ENCODE data around the gene SERTM1. TPM values are rescaled to one million over a fixed set of nuclear protein-coding genes. Genes with fewer than 3 reads are reported as not detected.
A peak's percentile ranks its signal among the peaks of the same experiment; 100 is the strongest.

SERTM1 gene
- total RNA-seq = under 1 TPM in 1 of 4 donors, not detected in 3; 0.13 TPM

DNA sequence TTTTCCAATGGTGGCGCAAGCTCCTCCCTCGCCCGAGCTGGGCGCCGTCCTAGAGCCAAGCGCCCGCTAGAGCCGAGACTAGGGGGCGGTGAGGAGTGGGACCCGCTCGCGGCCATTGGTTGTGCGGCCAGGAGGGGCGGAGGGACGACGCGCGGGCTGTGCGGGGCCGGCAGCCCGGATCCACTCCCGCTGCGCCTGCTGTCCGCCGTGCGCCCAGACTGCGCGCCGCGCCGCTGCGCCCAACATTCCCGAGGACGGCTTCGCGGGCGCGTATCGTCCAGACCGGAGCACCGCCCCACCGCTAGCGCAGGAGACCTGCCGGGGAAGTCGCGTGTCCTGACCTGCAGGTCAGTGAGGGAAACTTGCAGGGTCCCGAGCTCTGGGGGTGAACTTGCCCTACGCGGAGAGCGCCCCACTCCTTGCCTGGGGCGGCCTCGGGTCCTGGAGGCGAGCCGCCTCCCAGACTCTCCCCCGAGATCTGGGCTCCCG is at the start of gene SERTM1:
Gene SERTM1 (plus strand): TSS at position 183 of the 489 bp plus-strand sequence. CDS start 21,059 bp downstream, outside the sequence.
- Histone ChIP-seq H3K9me3 (no peaks in the 10 kb centered on the region), H3K27ac (no peak within 1 kb of the TSS), H3K4me1 (peaks cover 0 to 10% (median 0%) of the 10 kb centered on the region in 3 donors), H3K36me3 (no peaks in the 10 kb centered on the region), H3K4me3 (peak within 1 kb of the TSS in 1 of 2 donors; percentile 31), H3K27me3 (peaks cover 46% of the 10 kb centered on the region)
- peak; percentile 34 for ATAC-seq
- WGBS, 2 donors (ENCODE audit: low coverage in 1 of 2) = no CpG with 5 or more reads among the region's 56 CpGs
- TF ChIP-seq POLR2AphosphoS5 (IDR thresholded peaks at IDR 0.05) = no peak
- no peak for TF ChIP-seq POLR2A (IDR thresholded peaks at IDR 0.05)
- TF ChIP-seq, protein P1, sequence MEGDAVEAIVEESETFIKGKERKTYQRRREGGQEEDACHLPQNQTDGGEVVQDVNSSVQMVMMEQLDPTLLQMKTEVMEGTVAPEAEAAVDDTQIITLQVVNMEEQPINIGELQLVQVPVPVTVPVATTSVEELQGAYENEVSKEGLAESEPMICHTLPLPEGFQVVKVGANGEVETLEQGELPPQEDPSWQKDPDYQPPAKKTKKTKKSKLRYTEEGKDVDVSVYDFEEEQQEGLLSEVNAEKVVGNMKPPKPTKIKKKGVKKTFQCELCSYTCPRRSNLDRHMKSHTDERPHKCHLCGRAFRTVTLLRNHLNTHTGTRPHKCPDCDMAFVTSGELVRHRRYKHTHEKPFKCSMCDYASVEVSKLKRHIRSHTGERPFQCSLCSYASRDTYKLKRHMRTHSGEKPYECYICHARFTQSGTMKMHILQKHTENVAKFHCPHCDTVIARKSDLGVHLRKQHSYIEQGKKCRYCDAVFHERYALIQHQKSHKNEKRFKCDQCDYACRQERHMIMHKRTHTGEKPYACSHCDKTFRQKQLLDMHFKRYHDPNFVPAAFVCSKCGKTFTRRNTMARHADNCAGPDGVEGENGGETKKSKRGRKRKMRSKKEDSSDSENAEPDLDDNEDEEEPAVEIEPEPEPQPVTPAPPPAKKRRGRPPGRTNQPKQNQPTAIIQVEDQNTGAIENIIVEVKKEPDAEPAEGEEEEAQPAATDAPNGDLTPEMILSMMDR (IDR thresholded peaks at IDR 0.05) = no peak
- no peak for TF ChIP-seq EP300 (IDR thresholded peaks at IDR 0.05)

DNA sequence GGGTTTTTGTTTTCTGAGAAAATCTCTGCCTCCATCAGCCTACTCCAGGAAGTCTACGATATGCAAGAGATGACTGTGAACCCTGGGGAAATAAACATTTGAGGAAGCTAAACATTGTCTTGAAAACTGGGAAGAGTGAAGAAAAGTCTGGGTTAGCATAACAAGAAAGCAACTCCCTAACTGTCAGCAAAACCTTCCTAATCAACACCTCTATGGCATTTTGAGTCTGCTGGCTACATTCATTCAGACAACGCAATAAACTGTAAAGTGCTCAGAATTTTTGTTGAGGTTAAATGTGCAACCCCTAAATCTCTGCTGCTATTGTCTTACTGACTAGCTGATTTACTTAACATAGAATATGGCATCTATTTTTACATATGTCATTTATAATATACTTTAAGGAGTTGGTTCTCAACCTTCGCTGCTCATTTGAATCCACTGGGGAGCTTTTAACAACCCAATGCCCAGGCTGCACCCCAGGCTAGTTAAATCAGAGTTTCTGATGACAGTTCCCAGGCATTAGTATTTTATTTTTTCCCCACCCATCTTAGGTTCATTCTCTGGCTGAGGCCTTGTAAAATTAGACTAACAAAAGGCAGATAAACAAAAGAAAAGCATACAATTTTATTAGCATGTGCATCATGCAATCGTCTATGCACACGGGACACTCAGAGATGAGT is 45.3 kb upstream of the SERTM1 start:
- H3K27ac ChIP-seq = no peak overlapping the region
- H3K4me1 ChIP-seq = no peaks in the 10 kb centered on the region
- TF ChIP-seq EP300 (IDR thresholded peaks at IDR 0.05) (no peak), POLR2AphosphoS5 (IDR thresholded peaks at IDR 0.05) (no peak), POLR2A (IDR thresholded peaks at IDR 0.05) (no peak)
- TF ChIP-seq, protein P1 (IDR thresholded peaks at IDR 0.05) = no peak
- 71 to 77% methylated on average over 2 to 5 of the region's 5 CpGs for WGBS, 2 donors (ENCODE audit: low coverage in 1 of 2)
- no peak for ATAC-seq
- H3K9me3 ChIP-seq = no peaks in the 10 kb centered on the region
- no peaks in the 10 kb centered on the region for H3K36me3 ChIP-seq
- no peaks in the 10 kb centered on the region for H3K27me3 ChIP-seq
- H3K4me3 ChIP-seq = no peak overlapping the region

DNA sequence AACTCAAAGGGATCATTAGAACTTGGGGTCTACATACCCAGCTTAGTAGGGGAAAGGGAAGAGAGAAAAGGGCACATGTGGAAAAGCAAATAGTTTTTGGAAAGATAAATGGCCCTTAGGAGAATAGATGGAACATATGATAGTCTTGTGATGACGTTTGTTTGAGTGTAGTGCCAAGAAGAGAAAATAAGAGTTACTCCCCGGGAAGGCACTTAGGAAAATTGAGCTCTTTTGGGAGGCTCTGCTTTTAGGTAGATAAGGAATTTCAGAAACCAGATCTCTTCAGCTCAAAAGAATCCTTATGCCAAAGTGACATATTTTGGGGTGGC is 44.8 kb upstream of the SERTM1 start:
- TF ChIP-seq, protein P1 (IDR thresholded peaks at IDR 0.05) = no peak
- no peak for TF ChIP-seq EP300 (IDR thresholded peaks at IDR 0.05)
- no peak for TF ChIP-seq POLR2AphosphoS5 (IDR thresholded peaks at IDR 0.05)
- TF ChIP-seq POLR2A (IDR thresholded peaks at IDR 0.05) = no peak
- H3K27ac ChIP-seq = no peak overlapping the region
- H3K36me3 ChIP-seq = no peaks in the 10 kb centered on the region
- no peak for ATAC-seq
- WGBS, 2 donors (ENCODE audit: low coverage in 1 of 2) = 34 to 35% methylated on average over 2 of the region's 2 CpGs
- no peaks in the 10 kb centered on the region for H3K4me1 ChIP-seq
- H3K27me3 ChIP-seq = no peaks in the 10 kb centered on the region
- H3K4me3 ChIP-seq = no peak overlapping the region
- H3K9me3 ChIP-seq = no peaks in the 10 kb centered on the region

DNA sequence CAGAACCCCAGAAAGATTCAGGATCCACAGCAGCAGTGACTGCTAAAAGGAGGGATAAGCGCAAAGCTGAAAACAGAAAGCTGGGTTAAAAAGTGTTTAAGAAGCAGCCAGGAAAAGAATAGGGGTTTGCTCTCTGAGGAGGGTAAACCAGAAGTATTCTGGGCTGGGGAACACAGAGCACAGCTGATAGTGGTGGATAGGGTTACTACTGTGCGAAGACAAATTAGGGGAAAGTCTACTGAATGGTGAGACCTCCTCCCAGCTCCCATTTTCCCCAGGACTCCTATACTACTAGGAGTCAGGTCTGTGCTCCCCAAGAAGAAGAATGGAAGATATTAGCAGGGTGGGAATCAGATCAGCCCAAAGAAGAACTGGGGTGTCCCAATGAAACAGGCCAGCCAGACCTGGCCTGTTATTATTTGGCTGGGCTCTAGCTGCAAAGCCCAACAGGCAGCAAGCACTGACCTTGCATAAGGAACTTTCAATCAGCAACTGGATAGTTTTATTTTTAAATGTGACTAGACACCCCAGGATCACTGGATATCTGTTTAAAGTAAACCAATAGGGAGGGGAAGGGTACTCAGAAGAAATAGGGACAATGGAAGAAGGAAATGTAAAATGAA is 43.5 kb upstream of the SERTM1 start:
- no peak for ATAC-seq
- Histone ChIP-seq H3K27me3 (no peaks in the 10 kb centered on the region), H3K4me3 (no peak overlapping the region), H3K9me3 (no peaks in the 10 kb centered on the region), H3K4me1 (no peaks in the 10 kb centered on the region), H3K27ac (no peak overlapping the region), H3K36me3 (no peaks in the 10 kb centered on the region)
- TF ChIP-seq POLR2A (IDR thresholded peaks at IDR 0.05) = no peak
- TF ChIP-seq, protein P1 (IDR thresholded peaks at IDR 0.05) = no peak
- no peak for TF ChIP-seq POLR2AphosphoS5 (IDR thresholded peaks at IDR 0.05)
- no peak for TF ChIP-seq EP300 (IDR thresholded peaks at IDR 0.05)
- 88 to 94% methylated on average over 2 of the region's 2 CpGs for WGBS, 2 donors (ENCODE audit: low coverage in 1 of 2)

DNA sequence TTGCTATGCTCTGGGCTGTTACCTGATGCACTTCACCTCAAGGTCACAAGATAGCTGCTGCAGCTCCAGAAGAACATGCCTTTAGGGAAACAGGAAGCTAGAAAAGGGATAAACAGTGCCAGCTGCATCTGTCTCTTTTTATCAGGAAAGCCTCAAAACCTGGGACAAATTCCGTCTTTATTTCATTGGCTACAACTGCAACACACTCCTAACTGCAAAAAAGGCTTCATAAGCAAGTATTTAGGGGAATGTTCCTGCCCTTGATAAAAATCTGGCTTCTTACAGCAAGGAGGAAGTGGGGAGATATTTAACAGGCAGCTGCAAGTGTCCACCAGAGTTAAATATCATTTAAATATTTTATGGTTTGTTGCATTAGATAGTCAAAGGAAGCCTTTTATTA is 34.2 kb upstream of the SERTM1 start:
- 21 to 50% methylated on average over 1 of the region's 1 CpG for WGBS, 2 donors (ENCODE audit: low coverage in 1 of 2)
- H3K9me3 ChIP-seq = no peaks in the 10 kb centered on the region
- H3K36me3 ChIP-seq = no peaks in the 10 kb centered on the region
- no peak for ATAC-seq
- H3K27me3 ChIP-seq = no peaks in the 10 kb centered on the region
- no peak overlapping the region for H3K27ac ChIP-seq
- no peak for TF ChIP-seq POLR2AphosphoS5 (IDR thresholded peaks at IDR 0.05)
- no peak for TF ChIP-seq POLR2A (IDR thresholded peaks at IDR 0.05)
- TF ChIP-seq EP300 (IDR thresholded peaks at IDR 0.05) = no peak
- TF ChIP-seq, protein P1 (IDR thresholded peaks at IDR 0.05) = no peak
- no peaks in the 10 kb centered on the region for H3K4me1 ChIP-seq
- H3K4me3 ChIP-seq = no peak overlapping the region

Measured in gastroesophageal sphincter (tissue), 4 donors.